Upper lobe of left lung (tissue), 6 donors: ENCODE results near the gene EMX1. TPM values are rescaled to one million over a fixed set of nuclear protein-coding genes. Genes with fewer than 3 reads are reported as not detected.
A peak's percentile ranks its signal among the peaks of the same experiment; 100 is the strongest.

Experiments
- ATAC-seq, 2 donors: fragments of 200-7000 bp; cut with Tn5 transposase; one replicate each; pipeline ENCODE4 v1.9.1; 2022; ENCODE audit warnings: mild to moderate bottlenecking in 2 of 2, moderate library complexity in 2 of 2; ENCODE audit not compliant: low FRiP score in 2 of 2
- DNase-seq, 2 donors: peaks; one replicate each; pipeline ENCODE4 v3.0.0-alpha.2; 2019 to 2020
- H3K27ac ChIP-seq, 4 donors: fragments of 200-600 bp; sonication (generic); one replicate each; pipeline ENCODE4 v1.5.1; 2016 to 2019
- H3K27me3 ChIP-seq, 4 donors: fragments of 200-600 bp; sonication (generic); one replicate each; pipeline ENCODE4 v1.5.1; 2017 to 2019
- H3K36me3 ChIP-seq, 4 donors: fragments of 200-600 bp; sonication (generic); one replicate each; pipeline ENCODE4 v1.5.1; 2016 to 2019
- H3K4me1 ChIP-seq, 4 donors: fragments of 200-600 bp; sonication (generic); one replicate each; pipeline ENCODE4 v1.5.1; 2018 to 2019
- H3K4me3 ChIP-seq, 4 donors: fragments of 200-600 bp; sonication (generic); one replicate each; pipeline ENCODE4 v1.5.1; 2017 to 2019; ENCODE audit warnings: mild to moderate bottlenecking in 2 of 4, moderate library complexity in 1 of 4
- H3K9me3 ChIP-seq, 4 donors: fragments of 200-600 bp; sonication (generic); one replicate each; pipeline ENCODE4 v1.5.1; 2018 to 2019
- EP300 ChIP-seq, 4 donors: sonication (generic); formaldehyde crosslinking; IDR thresholded peaks; one replicate each; pipeline ENCODE4 v1.5.1; 2017; ENCODE audit warnings: antibody characterized with exemption in 4 of 4, control low read depth in 2 of 4
- POLR2A ChIP-seq, 4 donors: fragments of 450-650 bp; IDR thresholded peaks; one replicate each; pipeline ENCODE4 v1.5.1; 2016 to 2017; ENCODE audit warnings: antibody characterized with exemption in 4 of 4, mild to moderate bottlenecking in 2 of 4
- POLR2AphosphoS5 ChIP-seq, 2 donors: sonication (generic); formaldehyde crosslinking; IDR thresholded peaks; one replicate each; pipeline ENCODE4 v1.5.1; 2017; ENCODE audit warnings: antibody characterized with exemption in 2 of 2
- WGBS, 2 donors: methylation state at CpG; one replicate each; pipeline ENCODE4 v1.1.5; 2017 to 2018; 5-methylcytosine and 5-hydroxymethylcytosine counted together
- total RNA-seq, 6 donors: library from RNA; depleted of rRNA in 4 of 6; stranded (reverse); fragments of >200 nt in 4 of 6; gene quantifications; one replicate each; pipeline versions ENCODE4 v1.1.0 to v1.2.1, GENCODE V29; 2016 to 2021
- TF ChIP-seq, protein P1 (sequence below), 6 experiments: fragments of 450-650 bp in 4 of 6; fragments of 200-600 bp in 2 of 6; sonication (generic) in 2 of 6; IDR thresholded peaks; one replicate each; pipeline ENCODE4 v1.5.1; 2016 to 2019; ENCODE audit warnings: antibody characterized with exemption in 6 of 6
- donor health status: DM: no; HTN: no; CAD: no; lungs with moderate emphysema.
- donor health status: DM: no; HTN: yes; CAD: no; lungs with severe emphysema.

Gene EMX1
- total RNA-seq = not detected

DNA sequence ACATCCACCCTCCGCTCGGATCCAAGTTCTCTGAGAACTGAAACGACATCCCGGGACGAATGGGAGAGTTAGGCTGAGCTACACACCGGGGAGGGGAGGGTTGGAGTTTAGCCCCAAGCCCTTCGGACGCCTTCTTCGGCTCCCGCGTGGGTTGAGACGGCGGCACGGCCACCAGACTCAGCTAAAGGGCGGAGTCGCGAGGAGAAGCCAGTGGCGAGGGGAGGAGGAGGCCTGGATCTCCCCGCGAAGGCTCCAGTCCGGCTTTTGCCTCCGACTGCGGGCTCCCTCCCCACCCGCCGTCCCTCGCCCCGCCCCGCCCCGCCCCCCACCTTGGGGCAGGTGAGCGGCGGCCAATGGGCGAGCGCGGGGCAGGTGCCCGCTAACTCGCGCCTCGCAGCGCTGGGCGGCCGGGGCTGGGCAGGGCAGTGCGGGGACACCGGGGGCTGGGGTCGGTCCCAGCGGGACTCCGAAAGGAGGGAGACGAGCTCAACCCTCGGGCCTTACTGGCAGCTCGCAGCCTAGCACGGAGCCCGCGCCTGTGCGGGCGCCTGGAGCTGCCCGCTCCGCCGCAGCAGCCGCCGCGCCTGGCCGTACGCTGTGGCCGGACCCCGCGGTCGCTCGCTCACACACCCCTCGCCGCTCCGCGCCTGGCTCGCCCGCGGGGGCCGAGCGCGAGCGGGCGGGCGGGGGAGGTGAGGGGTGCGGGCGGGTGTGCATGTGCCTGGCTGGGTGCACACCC is at the start of gene EMX1:
TSS of gene EMX1 (plus strand) at position 382 of the 739 bp plus-strand sequence. CDS start at position 716, 334 bp downstream.
- TF ChIP-seq, protein P1, sequence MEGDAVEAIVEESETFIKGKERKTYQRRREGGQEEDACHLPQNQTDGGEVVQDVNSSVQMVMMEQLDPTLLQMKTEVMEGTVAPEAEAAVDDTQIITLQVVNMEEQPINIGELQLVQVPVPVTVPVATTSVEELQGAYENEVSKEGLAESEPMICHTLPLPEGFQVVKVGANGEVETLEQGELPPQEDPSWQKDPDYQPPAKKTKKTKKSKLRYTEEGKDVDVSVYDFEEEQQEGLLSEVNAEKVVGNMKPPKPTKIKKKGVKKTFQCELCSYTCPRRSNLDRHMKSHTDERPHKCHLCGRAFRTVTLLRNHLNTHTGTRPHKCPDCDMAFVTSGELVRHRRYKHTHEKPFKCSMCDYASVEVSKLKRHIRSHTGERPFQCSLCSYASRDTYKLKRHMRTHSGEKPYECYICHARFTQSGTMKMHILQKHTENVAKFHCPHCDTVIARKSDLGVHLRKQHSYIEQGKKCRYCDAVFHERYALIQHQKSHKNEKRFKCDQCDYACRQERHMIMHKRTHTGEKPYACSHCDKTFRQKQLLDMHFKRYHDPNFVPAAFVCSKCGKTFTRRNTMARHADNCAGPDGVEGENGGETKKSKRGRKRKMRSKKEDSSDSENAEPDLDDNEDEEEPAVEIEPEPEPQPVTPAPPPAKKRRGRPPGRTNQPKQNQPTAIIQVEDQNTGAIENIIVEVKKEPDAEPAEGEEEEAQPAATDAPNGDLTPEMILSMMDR (IDR thresholded peaks at IDR 0.05) = no peak
- no peak for TF ChIP-seq POLR2AphosphoS5 (IDR thresholded peaks at IDR 0.05)
- no peak for TF ChIP-seq POLR2A (IDR thresholded peaks at IDR 0.05)
- no peak for TF ChIP-seq EP300 (IDR thresholded peaks at IDR 0.05)
- Histone ChIP-seq H3K27ac (no peak within 1 kb of the TSS), H3K9me3 (no peaks in the 10 kb centered on the region), H3K4me1 (peaks cover 50 to 59% (median 54%) of the 10 kb centered on the region in 4 donors), H3K27me3 (peaks cover 0 to 91% (median 55%) of the 10 kb centered on the region in 4 donors), H3K4me3 (peak within 1 kb of the TSS; percentile 16 to 46 (median 36)), H3K36me3 (no peaks in the 10 kb centered on the region)
- peak; percentile 50 to 91 for DNase-seq
- WGBS, 2 donors = 2 to 3% methylated on average over 14 to 18 of the region's 82 CpGs
- peak; percentile 67 to 83 for ATAC-seq

DNA sequence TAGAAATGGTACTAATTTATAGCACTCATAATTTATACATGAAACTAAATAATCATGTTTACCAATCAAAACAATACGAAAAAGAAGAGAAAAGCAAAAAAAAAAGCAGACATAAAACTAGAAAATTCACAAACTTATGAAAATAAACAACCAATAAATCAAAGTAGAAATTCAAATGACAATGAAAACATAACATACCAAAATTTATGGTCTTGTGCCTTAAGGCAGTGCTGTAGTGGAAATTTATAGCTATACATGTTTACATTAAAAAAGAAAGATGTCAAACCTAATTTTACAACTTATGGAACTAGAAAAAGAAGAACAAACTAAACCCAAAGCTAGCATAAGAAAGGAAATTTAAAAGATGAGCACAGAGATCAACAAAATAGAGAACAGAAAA is 46.3 kb upstream of the EMX1 start:
- 53 to 65% methylated on average over 1 of the region's 1 CpG for WGBS, 2 donors
- no peaks in the 10 kb centered on the region for H3K36me3 ChIP-seq
- TF ChIP-seq POLR2A (IDR thresholded peaks at IDR 0.05) = no peak

GRCh38 chr2:72871880-72872279 is 45.4 kb upstream of the EMX1 start:
- no peaks in the 10 kb centered on the region for H3K36me3 ChIP-seq
- H3K27ac ChIP-seq = no peak overlapping the region
- no peak for TF ChIP-seq EP300 (IDR thresholded peaks at IDR 0.05)
- TF ChIP-seq POLR2A (IDR thresholded peaks at IDR 0.05) = no peak
- TF ChIP-seq, protein P1 (IDR thresholded peaks at IDR 0.05) = no peak
- TF ChIP-seq POLR2AphosphoS5 (IDR thresholded peaks at IDR 0.05) = no peak
- no peak for ATAC-seq
- H3K4me1 ChIP-seq = no peaks in the 10 kb centered on the region
- H3K9me3 ChIP-seq = peaks cover 0 to 5% (median 0%) of the 10 kb centered on the region in 4 donors
- H3K27me3 ChIP-seq = no peaks in the 10 kb centered on the region
- no peak overlapping the region for H3K4me3 ChIP-seq
- no peak for DNase-seq

More for the DNA sequence above, 46.3 kb upstream of the EMX1 start:
- H3K27me3 ChIP-seq = no peaks in the 10 kb centered on the region
- no peak overlapping the region for H3K27ac ChIP-seq
- DNase-seq (no peak), ATAC-seq (no peak)
- H3K4me3 ChIP-seq = no peak overlapping the region
- no peaks in the 10 kb centered on the region for H3K4me1 ChIP-seq
- peaks cover 0 to 5% (median 0%) of the 10 kb centered on the region in 4 donors for H3K9me3 ChIP-seq

DNA sequence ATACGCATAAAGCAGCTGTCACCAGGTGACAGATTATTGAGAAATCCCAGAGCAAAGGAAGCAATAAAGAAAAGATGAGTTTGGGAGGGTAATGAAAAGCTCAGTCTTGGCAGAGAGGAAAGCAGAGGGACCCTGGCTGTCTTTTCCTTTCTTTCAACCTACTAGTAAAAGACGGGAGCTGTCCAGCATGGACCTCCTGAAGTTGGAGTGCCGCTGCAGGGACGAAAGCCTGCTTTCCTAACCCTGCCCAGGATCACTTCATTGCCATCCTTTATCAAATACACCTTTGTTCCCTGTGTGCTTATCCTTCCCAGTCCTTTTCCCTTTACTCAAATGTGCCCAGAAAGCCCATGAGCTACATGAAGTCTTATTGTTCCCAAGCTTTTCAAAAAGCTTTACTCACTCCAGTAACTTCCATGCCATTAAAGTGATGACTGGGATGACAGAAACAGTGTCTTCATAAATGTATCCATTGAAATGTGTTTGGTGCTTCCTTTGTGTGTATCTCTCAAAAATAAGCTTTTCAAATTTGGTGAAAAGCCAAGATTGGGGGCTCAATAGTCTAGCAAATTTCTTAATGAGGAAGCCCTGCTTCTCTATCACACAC is 33.9 kb upstream of the EMX1 start:
- Histone ChIP-seq H3K36me3 (no peaks in the 10 kb centered on the region), H3K9me3 (no peaks in the 10 kb centered on the region), H3K27ac (no peak overlapping the region), H3K27me3 (no peaks in the 10 kb centered on the region), H3K4me1 (peaks cover 13 to 17% (median 16%) of the 10 kb centered on the region in 4 donors), H3K4me3 (no peak overlapping the region)
- WGBS, 2 donors = 10 to 18% methylated on average over 4 of the region's 4 CpGs
- TF ChIP-seq EP300 (IDR thresholded peaks at IDR 0.05) = no peak
- TF ChIP-seq, protein P1 (IDR thresholded peaks at IDR 0.05) = no peak
- ATAC-seq (no peak), DNase-seq (no peak)

GRCh38 chr2:72886505-72887031 is 30.8 kb upstream of the EMX1 start:
- Histone ChIP-seq H3K36me3 (peaks cover 0 to 18% (median 2%) of the 10 kb centered on the region in 4 donors), H3K4me1 (peaks cover 16 to 26% (median 21%) of the 10 kb centered on the region in 4 donors), H3K27ac (peak overlapping the region; percentile 75 to 92 (median 86)), H3K27me3 (no peaks in the 10 kb centered on the region), H3K4me3 (peak overlapping the region; percentile 62 to 93 (median 73)), H3K9me3 (no peaks in the 10 kb centered on the region)
- WGBS, 2 donors = 45 to 67% methylated on average over 5 to 7 of the region's 7 CpGs
- DNase-seq (peak in 1 of 2 donors; percentile 50), ATAC-seq (no peak)
- TF ChIP-seq, protein P1 (IDR thresholded peaks at IDR 0.05) = no peak
- TF ChIP-seq EP300 (IDR thresholded peaks at IDR 0.05) (no peak), POLR2AphosphoS5 (IDR thresholded peaks at IDR 0.05) (no peak)
